Right atrium auricular region (tissue), 2 donors: ENCODE data around the gene ZNF831. TPM values are rescaled to one million over a fixed set of nuclear protein-coding genes. Genes with fewer than 3 reads are reported as not detected.

ENCODE experiments used
- DNase-seq: peaks from one replicate; pipeline ENCODE4 v3.0.0-alpha.2; 2019; ENCODE audit warnings: low spot score
- H3K27ac ChIP-seq, 2 donors: fragments of 200-600 bp; sonication (generic); 1 replicate in 1 of 2; 2 replicates in 1 of 2; pipeline ENCODE4 v1.5.1; 2016 to 2019
- H3K27me3 ChIP-seq, 2 donors: fragments of 200-600 bp; sonication (generic); one replicate each; pipeline versions ENCODE4 v1.5.1 to v1.6.0; 2017 to 2019
- H3K36me3 ChIP-seq: fragments of 200-600 bp; sonication (generic); one replicate; pipeline ENCODE4 v1.5.1; 2016
- H3K4me1 ChIP-seq, 2 donors: fragments of 200-600 bp; sonication (generic); one replicate each; pipeline versions ENCODE4 v1.5.1 to v1.6.0; 2017 to 2019
- H3K4me3 ChIP-seq, 2 donors: fragments of 200-600 bp; sonication (generic); 1 replicate in 1 of 2; 2 replicates in 1 of 2; pipeline ENCODE4 v1.5.1; 2017 to 2019; ENCODE audit warnings: mild to moderate bottlenecking in 1 of 2, moderate library complexity in 1 of 2
- H3K9me3 ChIP-seq, 2 donors: fragments of 200-600 bp; sonication (generic); one replicate each; pipeline ENCODE4 v1.5.1; 2019
- total RNA-seq, 2 donors: library from RNA; depleted of rRNA; stranded (reverse); fragments of >200 nt; gene quantifications; one replicate each; pipeline ENCODE4 v1.1.0, GENCODE V29; 2016
- TF ChIP-seq, protein P1 (sequence below), 2 donors: fragments of 200-600 bp; sonication (generic); IDR thresholded peaks; one replicate each; pipeline ENCODE4 v1.5.1; 2019; ENCODE audit warnings: antibody characterized with exemption in 2 of 2

The ZNF831 gene
- total RNA-seq, 2 donors from 2014 or later: 0.19 to 0.47 TPM

GRCh38 chr20:59221707-59222252, 58.2 kb downstream of the ZNF831 start:
- H3K27me3 ChIP-seq: no peaks in the 10 kb centered on the region
- DNase-seq: no peak
- H3K36me3 ChIP-seq: no peaks in the 10 kb centered on the region
- H3K4me3 ChIP-seq: peak overlapping the region; percentile 50 to 62
- peaks cover 0 to 24% of the 10 kb centered on the region in 2 donors for H3K4me1 ChIP-seq
- TF ChIP-seq, protein P1, sequence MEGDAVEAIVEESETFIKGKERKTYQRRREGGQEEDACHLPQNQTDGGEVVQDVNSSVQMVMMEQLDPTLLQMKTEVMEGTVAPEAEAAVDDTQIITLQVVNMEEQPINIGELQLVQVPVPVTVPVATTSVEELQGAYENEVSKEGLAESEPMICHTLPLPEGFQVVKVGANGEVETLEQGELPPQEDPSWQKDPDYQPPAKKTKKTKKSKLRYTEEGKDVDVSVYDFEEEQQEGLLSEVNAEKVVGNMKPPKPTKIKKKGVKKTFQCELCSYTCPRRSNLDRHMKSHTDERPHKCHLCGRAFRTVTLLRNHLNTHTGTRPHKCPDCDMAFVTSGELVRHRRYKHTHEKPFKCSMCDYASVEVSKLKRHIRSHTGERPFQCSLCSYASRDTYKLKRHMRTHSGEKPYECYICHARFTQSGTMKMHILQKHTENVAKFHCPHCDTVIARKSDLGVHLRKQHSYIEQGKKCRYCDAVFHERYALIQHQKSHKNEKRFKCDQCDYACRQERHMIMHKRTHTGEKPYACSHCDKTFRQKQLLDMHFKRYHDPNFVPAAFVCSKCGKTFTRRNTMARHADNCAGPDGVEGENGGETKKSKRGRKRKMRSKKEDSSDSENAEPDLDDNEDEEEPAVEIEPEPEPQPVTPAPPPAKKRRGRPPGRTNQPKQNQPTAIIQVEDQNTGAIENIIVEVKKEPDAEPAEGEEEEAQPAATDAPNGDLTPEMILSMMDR (IDR thresholded peaks at IDR 0.05): no peak
- peak overlapping the region; percentile 20 to 56 for H3K27ac ChIP-seq
- H3K9me3 ChIP-seq: no peaks in the 10 kb centered on the region

DNA sequence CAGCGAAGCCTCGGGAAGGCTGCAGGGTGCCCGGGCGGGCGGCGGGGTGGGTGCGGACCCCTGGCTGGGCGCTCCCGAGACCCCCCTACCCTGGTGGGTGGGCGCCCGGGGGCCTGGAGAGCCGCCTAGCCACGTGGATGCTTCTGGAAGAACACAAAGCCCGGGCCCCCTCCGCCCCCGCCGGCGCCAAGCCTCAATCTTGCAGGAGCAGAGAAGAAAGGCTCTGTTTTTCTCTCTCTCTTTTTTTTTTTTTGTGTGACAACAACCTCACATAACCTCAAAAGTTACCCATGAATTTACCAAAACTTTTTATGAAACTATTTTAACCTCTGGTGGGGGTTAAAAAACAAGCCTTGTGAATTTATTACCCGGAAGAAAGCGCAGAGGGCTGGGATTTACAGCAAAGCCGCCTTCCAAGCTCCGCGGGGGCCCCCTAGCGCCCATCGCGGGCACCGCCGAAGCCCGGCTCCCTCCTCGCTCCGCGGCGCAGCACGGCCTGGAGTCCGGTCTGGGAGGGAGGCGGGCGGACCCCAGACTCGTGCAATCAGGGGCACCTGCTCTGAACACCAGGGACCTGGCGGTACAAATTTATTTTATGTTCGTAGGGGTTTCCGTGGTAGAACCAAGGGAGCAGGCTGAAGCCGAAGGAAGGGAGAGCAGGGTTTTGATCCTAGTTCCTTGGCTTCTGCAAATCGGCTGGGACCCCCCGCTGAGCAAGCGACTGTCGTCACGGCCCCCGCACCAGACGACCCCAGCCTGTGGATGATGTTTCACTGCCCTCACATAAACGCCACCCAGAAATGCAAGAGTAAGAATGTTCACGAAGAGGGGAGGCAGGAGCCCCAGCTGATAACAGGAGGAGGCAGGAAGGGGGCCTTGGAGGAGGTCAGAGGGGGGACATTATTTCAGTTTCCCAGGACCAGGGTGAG, 58.9 kb downstream of the ZNF831 start:
- Histone ChIP-seq H3K27me3 (no peaks in the 10 kb centered on the region), H3K9me3 (no peaks in the 10 kb centered on the region), H3K4me3 (peak overlapping the region; percentile 50 to 62), H3K36me3 (no peaks in the 10 kb centered on the region), H3K27ac (peak overlapping the region; percentile 20 to 56), H3K4me1 (peaks cover 0 to 24% of the 10 kb centered on the region in 2 donors)
- peak; percentile 74 for DNase-seq
- TF ChIP-seq, protein P1 (IDR thresholded peaks at IDR 0.05): peak; percentile 96 to 99

- no peak for DNase-seq
- H3K36me3 ChIP-seq: no peaks in the 10 kb centered on the region
- H3K27me3 ChIP-seq: no peaks in the 10 kb centered on the region
Observed at GRCh38 chr20:59223182-59223601, 59.6 kb downstream of the ZNF831 start.

DNA sequence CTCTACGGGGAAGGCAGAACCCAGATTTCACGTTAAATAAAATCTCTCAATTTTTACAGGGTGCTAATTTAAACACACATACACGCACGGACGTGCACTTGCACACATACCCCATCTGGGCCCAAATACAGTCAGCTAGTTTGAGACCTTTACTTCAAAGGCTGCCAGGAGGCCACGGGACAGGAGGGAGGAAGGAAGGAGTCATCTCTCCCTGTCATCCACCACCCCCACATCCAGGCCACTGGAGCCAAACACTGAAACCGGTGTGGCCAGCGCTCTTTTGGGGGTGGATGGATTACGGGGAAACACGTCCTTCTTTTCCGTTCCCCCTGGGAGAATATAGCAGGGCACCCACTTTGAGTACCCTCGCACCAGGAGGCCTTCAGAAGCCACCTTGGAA, 60.1 kb downstream of the ZNF831 start:
- Histone ChIP-seq H3K36me3 (no peaks in the 10 kb centered on the region), H3K27ac (no peak overlapping the region), H3K9me3 (no peaks in the 10 kb centered on the region), H3K4me1 (peaks cover 0 to 24% of the 10 kb centered on the region in 2 donors), H3K4me3 (no peak overlapping the region), H3K27me3 (no peaks in the 10 kb centered on the region)
- TF ChIP-seq, protein P1 (IDR thresholded peaks at IDR 0.05): no peak
- no peak for DNase-seq

More at GRCh38 chr20:59223182-59223601, 59.6 kb downstream of the ZNF831 start:
- Histone ChIP-seq H3K9me3 (no peaks in the 10 kb centered on the region), H3K27ac (no peak overlapping the region), H3K4me1 (peaks cover 0 to 24% of the 10 kb centered on the region in 2 donors), H3K4me3 (peak overlapping the region in 1 of 2 donors; percentile 62)
- TF ChIP-seq, protein P1 (IDR thresholded peaks at IDR 0.05): no peak

DNA sequence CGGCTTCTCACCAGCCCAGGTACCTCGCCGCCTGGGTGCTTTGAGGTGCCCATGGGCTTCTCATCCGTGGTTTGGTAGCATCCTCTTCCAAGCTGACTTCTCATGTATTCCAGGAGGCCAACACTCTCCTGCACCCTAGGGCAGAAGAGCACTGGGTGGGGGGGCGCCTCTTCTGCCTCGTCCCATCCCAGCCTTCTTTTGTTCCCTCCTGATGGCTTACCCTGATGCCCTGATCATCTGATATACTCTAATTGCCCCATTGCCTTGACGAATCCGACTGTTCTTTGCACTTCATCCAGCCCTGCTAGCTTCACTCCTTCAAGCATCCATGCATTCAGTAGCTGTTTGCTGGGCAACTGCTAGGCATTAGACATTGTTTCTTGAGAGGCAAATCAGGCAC, 60.6 kb downstream of the ZNF831 start:
- H3K36me3 ChIP-seq: no peaks in the 10 kb centered on the region
- H3K27me3 ChIP-seq: no peaks in the 10 kb centered on the region
- TF ChIP-seq, protein P1 (IDR thresholded peaks at IDR 0.05): no peak
- no peak overlapping the region for H3K27ac ChIP-seq
- no peak for DNase-seq
- H3K9me3 ChIP-seq: no peaks in the 10 kb centered on the region
- H3K4me1 ChIP-seq: peaks cover 0 to 24% of the 10 kb centered on the region in 2 donors
- H3K4me3 ChIP-seq: no peak overlapping the region
